Measurements from ENCODE around the gene BRINP3. TPM values are rescaled to one million over a fixed set of nuclear protein-coding genes. Genes with fewer than 3 reads are reported as not detected.

The BRINP3 gene
- total RNA-seq, 6 donors from 2014 or later, result 0.17 to 1.6 (median 1.1) TPM; not detected in 2

GRCh38 chr1:190178827-190179226 is 298.8 kb downstream of the BRINP3 start:
- DNase-seq (no peak), ATAC-seq (ENCODE audit: low FRiP score in 2 of 2) (no peak)
- H3K27ac ChIP-seq, result no peak overlapping the region
- H3K9me3 ChIP-seq, result no peaks in the 10 kb centered on the region
- TF ChIP-seq POLR2A (IDR thresholded peaks at IDR 0.05), result no peak
- TF ChIP-seq POLR2AphosphoS5 (IDR thresholded peaks at IDR 0.05), result no peak
- TF ChIP-seq, protein P1, sequence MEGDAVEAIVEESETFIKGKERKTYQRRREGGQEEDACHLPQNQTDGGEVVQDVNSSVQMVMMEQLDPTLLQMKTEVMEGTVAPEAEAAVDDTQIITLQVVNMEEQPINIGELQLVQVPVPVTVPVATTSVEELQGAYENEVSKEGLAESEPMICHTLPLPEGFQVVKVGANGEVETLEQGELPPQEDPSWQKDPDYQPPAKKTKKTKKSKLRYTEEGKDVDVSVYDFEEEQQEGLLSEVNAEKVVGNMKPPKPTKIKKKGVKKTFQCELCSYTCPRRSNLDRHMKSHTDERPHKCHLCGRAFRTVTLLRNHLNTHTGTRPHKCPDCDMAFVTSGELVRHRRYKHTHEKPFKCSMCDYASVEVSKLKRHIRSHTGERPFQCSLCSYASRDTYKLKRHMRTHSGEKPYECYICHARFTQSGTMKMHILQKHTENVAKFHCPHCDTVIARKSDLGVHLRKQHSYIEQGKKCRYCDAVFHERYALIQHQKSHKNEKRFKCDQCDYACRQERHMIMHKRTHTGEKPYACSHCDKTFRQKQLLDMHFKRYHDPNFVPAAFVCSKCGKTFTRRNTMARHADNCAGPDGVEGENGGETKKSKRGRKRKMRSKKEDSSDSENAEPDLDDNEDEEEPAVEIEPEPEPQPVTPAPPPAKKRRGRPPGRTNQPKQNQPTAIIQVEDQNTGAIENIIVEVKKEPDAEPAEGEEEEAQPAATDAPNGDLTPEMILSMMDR (IDR thresholded peaks at IDR 0.05), result no peak
- TF ChIP-seq EP300 (IDR thresholded peaks at IDR 0.05), result no peak
- no peaks in the 10 kb centered on the region for H3K4me1 ChIP-seq
- no peaks in the 10 kb centered on the region for H3K27me3 ChIP-seq
- H3K36me3 ChIP-seq, result no peaks in the 10 kb centered on the region
- WGBS, 2 donors, result 73 to 74% methylated on average over 2 of the region's 2 CpGs
- no peak overlapping the region for H3K4me3 ChIP-seq

DNA sequence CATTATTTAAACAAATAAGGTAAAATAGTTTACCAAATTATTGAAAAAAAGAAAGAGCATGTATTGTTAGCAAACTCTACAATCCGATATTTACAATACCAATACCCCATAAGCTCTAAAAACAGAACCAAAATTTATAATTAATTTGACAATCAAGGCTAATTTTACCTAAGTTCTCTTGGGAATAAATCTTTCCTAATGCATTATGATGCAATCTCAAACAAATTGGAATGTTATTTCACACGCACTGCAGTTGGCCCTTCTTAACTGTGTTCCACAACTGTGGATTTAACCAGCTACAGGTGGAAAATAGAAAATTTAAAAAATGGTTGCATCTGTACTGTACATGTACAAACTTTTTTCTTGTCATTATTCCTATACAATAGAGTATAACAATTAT is 300.1 kb downstream of the BRINP3 start:
- no peaks in the 10 kb centered on the region for H3K9me3 ChIP-seq
- no peak for DNase-seq
- no peak overlapping the region for H3K27ac ChIP-seq
- TF ChIP-seq POLR2AphosphoS5 (IDR thresholded peaks at IDR 0.05) (no peak), EP300 (IDR thresholded peaks at IDR 0.05) (no peak), POLR2A (IDR thresholded peaks at IDR 0.05) (no peak)
- TF ChIP-seq, protein P1 (IDR thresholded peaks at IDR 0.05), result no peak
- no peaks in the 10 kb centered on the region for H3K36me3 ChIP-seq
- 85 to 90% methylated on average over 2 of the region's 2 CpGs for WGBS, 2 donors
- no peak for ATAC-seq (ENCODE audit: low FRiP score in 2 of 2)
- H3K4me1 ChIP-seq, result no peaks in the 10 kb centered on the region
- no peaks in the 10 kb centered on the region for H3K27me3 ChIP-seq
- H3K4me3 ChIP-seq, result no peak overlapping the region

DNA sequence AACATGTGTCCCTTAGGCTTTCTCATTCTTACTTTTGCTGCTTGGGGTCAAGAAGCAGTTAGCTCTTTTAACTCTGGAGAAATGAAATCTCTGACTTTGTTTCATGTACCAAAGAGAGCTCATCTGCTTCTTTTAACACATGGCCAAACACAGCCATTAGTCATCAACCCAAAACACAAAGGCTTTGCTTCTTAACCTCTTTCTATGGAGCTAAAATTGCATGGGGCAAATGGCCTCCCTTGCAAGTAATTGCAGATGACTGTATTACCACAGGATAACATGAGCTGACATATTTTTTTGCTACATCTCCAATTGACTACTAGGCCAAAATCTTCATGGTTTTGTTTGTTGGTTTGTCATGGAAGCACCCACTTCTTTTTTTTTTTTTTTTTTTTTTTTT is 300.9 kb downstream of the BRINP3 start:
- Histone ChIP-seq H3K4me1 (no peaks in the 10 kb centered on the region), H3K9me3 (no peaks in the 10 kb centered on the region), H3K27ac (no peak overlapping the region), H3K4me3 (no peak overlapping the region), H3K36me3 (no peaks in the 10 kb centered on the region), H3K27me3 (no peaks in the 10 kb centered on the region)
- ATAC-seq (ENCODE audit: low FRiP score in 2 of 2), result no peak
- DNase-seq, result no peak
- no peak for TF ChIP-seq POLR2A (IDR thresholded peaks at IDR 0.05)
- TF ChIP-seq EP300 (IDR thresholded peaks at IDR 0.05), result no peak
- TF ChIP-seq, protein P1 (IDR thresholded peaks at IDR 0.05), result no peak
- TF ChIP-seq POLR2AphosphoS5 (IDR thresholded peaks at IDR 0.05), result no peak

GRCh38 chr1:190175320-190175719 is 302.3 kb downstream of the BRINP3 start:
- H3K27me3 ChIP-seq, result no peaks in the 10 kb centered on the region
- no peaks in the 10 kb centered on the region for H3K4me1 ChIP-seq
- no peak for ATAC-seq (ENCODE audit: low FRiP score in 2 of 2)
- H3K4me3 ChIP-seq, result no peak overlapping the region
- no peak overlapping the region for H3K27ac ChIP-seq
- DNase-seq, result no peak
- no peaks in the 10 kb centered on the region for H3K36me3 ChIP-seq
- TF ChIP-seq EP300 (IDR thresholded peaks at IDR 0.05), result no peak
- no peak for TF ChIP-seq POLR2AphosphoS5 (IDR thresholded peaks at IDR 0.05)
- TF ChIP-seq POLR2A (IDR thresholded peaks at IDR 0.05), result no peak
- TF ChIP-seq, protein P1 (IDR thresholded peaks at IDR 0.05), result no peak
- WGBS, 2 donors, result 69 to 70% methylated on average over 3 of the region's 3 CpGs
- H3K9me3 ChIP-seq, result no peaks in the 10 kb centered on the region

- TF ChIP-seq EP300 (IDR thresholded peaks at IDR 0.05), result no peak
- TF ChIP-seq POLR2AphosphoS5 (IDR thresholded peaks at IDR 0.05), result no peak
- TF ChIP-seq, protein P1 (IDR thresholded peaks at IDR 0.05), result no peak
- TF ChIP-seq POLR2A (IDR thresholded peaks at IDR 0.05), result no peak
- Histone ChIP-seq H3K36me3 (no peaks in the 10 kb centered on the region), H3K9me3 (no peaks in the 10 kb centered on the region), H3K4me1 (no peaks in the 10 kb centered on the region), H3K27ac (no peak overlapping the region), H3K27me3 (no peaks in the 10 kb centered on the region), H3K4me3 (no peak overlapping the region)
- WGBS, 2 donors, result 72 to 75% methylated on average over 8 of the region's 8 CpGs
- DNase-seq, result no peak
- ATAC-seq (ENCODE audit: low FRiP score in 2 of 2), result no peak
Measured at GRCh38 chr1:190172651-190173430, 304.8 kb downstream of the BRINP3 start.

All from upper lobe of left lung (tissue), 6 donors.